ENCODE results near the gene SUN5.

Gene SUN5

DNA sequence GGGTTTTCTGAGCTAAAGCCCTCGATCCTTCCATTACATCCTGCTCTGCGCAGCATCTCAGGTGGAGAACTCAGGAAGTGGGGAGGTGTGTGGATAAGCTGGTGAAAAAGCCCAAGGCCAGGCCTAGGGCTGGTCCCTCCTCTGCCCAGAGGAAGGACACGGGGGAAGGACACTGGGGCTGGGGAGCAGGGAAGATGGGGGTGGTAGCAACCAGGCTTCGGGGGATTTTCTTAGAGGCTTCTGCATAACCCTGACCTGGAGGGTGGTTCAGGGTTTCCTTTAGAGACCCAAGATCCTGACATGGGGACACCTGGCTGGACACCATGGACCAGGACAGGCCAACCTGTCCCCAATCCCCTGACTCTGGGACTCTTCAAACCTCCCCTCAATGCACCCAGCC lies 37.9 kb downstream of the SUN5 start:
- TF ChIP-seq, protein P1, sequence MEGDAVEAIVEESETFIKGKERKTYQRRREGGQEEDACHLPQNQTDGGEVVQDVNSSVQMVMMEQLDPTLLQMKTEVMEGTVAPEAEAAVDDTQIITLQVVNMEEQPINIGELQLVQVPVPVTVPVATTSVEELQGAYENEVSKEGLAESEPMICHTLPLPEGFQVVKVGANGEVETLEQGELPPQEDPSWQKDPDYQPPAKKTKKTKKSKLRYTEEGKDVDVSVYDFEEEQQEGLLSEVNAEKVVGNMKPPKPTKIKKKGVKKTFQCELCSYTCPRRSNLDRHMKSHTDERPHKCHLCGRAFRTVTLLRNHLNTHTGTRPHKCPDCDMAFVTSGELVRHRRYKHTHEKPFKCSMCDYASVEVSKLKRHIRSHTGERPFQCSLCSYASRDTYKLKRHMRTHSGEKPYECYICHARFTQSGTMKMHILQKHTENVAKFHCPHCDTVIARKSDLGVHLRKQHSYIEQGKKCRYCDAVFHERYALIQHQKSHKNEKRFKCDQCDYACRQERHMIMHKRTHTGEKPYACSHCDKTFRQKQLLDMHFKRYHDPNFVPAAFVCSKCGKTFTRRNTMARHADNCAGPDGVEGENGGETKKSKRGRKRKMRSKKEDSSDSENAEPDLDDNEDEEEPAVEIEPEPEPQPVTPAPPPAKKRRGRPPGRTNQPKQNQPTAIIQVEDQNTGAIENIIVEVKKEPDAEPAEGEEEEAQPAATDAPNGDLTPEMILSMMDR (IDR thresholded peaks at IDR 0.05): no peak

DNA sequence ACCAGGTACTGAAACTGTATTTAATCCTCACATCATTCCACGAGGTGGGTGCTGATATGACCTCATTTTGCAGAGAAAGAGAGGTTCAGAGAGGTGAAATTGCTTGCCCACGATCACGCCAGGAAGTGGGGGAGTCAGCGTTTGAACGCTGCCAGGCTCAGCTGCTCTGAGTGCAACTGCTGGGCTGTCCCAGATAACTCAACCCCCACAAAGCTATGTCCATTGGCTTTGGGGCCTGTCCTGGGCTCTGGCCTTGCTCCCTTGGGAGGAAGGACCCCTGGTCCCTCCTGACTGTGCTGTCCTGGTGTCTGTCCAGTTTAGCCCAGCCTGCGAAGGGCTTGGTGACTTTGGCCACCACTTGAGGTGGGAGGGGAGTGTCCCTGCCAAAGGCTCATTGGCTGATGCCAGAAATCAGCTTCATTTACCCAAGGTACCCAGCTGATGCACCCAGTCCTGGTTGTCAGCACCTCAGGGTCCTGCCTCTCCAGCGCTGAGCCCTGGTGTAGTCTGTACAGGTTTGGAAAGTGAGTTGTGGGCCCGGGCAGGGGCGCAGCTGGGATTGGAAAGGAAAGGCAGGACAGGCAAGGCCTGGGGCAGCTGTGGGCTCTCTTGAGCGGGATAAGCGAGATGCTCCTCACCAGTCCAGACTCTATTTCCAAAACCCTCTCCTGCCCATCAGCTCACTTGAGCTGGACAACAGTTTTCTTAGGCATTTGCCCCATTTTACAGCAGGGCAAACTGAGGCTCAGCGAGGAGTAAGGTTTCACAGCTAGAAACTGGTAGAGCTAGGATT lies 38.5 kb downstream of the SUN5 start:
- TF ChIP-seq, protein P1 (IDR thresholded peaks at IDR 0.05): no peak

DNA sequence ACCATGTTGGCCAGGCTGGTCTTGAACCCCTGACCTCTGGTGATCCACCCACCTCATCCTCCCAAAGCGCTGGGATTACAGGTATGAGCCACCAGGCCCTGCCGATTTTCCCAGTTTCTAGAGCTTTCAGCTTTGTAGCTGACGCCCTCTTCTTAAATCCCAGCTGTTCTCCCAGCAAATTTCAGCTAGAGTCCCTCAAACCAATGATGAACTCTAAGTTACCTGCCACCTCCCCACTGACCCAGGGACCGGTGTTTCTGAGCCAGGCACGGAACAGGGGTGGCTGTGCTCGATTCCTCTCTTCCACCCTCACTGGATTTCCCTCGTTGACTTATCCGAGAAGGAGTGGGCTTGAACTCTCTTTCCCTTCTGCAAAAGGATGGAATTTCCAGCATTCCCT lies 39.1 kb downstream of the SUN5 start:
- TF ChIP-seq, protein P1 (IDR thresholded peaks at IDR 0.05): no peak

DNA sequence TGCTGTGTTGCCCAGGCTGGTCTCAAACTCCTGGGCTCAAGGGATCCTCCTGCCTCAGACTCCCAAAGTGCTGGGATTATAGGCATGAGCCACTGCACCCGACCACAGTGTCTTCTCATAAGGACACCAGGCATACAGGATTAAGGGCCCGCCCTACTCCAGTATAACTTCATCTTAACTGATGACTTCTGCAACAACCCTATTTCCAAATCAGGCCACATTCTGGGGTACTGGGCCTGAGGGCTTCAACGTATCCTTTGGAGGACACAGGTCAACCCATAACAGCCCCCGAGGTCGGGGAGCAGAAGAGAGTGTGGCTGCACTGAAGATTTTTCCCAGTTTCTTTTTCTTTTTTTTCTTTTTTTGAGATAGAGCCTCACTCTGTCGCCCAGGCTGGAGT lies 39.7 kb downstream of the SUN5 start:
- TF ChIP-seq, protein P1 (IDR thresholded peaks at IDR 0.05): no peak

DNA sequence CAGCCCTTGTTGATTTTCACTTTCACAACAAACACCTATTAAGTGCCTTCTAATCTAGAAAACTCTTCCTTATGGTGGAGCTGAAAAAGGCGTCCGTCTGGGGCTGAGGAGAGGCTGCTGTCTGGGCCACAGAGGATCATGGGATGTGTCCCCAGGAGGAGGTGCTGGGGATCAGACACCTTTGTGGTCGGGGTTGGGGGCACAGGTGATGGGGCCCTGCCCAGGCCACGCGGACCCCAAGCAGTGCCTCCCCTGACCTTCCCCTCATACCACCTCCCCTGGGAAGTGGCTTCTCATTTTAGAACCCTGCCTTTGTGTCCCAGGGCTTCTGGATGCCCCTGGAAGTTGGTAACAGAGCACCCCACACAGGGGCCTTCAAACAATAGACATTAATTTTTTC lies 41.1 kb downstream of the SUN5 start:
- TF ChIP-seq, protein P1 (IDR thresholded peaks at IDR 0.05): no peak

DNA sequence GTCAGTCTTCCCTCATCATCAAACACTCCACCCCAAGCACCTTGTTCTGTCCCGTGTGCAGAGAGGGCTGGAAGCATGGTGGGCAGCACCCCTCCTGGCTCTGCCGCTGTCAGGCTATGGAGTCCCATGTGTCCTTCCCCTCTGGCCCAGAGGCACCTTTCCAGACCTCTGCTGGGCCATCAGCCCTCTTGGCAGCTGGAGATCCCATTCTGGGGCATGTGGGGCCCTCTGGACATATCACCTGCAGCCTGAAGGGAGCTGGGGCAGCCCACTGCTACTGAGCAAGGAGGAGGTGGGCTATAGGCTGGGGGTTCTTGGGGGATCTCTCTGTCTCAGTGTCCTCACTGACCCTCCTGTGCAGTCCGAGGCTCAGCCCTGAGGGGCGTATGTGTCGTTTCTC lies 42.2 kb downstream of the SUN5 start:
- TF ChIP-seq, protein P1 (IDR thresholded peaks at IDR 0.05): no peak

DNA sequence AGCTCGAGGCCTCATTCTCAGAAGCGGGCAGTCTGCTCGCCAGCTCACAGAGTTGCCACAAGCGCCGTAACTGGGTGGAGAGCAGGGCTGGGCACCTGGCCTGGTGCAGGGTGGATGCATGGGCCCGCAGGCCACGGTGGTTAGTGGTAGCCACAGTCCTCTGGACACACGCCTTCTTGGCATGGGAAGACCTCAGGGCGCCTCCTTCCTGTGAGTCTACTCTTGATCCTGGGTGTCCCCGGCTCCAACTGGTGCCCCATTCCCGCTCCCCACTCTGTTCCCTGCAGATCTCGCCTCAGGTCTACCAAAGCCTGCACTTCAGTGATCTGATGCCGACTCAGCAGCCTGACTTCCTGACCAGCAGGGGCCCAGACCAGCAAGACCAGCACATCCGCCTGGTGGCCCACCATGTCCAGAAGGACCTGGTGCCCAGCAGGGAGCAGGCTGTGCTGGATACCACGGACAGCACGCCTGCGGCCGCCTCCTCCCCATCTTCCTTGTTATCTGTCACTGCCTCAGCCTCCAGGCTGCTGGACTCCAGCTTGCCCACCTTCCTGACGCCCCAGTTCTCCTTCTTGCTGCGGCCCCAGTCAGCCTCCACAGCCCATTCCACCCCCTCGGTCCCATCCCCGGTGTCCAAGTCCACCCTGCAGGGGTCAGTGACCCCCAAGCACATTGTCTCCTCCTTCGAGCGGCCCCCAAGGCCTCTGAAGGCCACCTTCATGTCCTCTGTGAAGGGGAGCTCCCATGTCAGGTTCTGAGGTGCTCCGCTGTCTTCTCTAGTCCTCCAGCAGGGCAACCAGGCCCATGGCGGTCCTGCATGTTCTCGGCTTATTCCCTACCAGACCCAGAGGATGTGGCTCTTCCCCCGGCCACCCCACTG lies 43.1 kb downstream of the SUN5 start:
- TF ChIP-seq, protein P1 (IDR thresholded peaks at IDR 0.05): no peak
